Endometrial microvascular endothelial cells (primary cell): ENCODE measurements around the gene DBNL. TPM values are rescaled to one million over a fixed set of nuclear protein-coding genes. Genes with fewer than 3 reads are reported as not detected.

Experiments used
- in situ Hi-C: cut with HindIII; loops from 2 replicates; pipeline ENCODE4 v1.10.0; 2017; ENCODE audit warnings: low sequenced_read_pairs, low pct_unique_long_range_greater_than_20kb; ENCODE audit errors: inconsistent ontology term
- total RNA-seq: library from RNA; depleted of rRNA; stranded (reverse); fragments of >200 nt; gene quantifications from one replicate; pipeline ENCODE4 v1.2.3, GENCODE V29; 2015; ENCODE audit errors: inconsistent ontology term

Gene DBNL
- total RNA-seq, 1 donor from 2014 or later: 199 TPM

DNA sequence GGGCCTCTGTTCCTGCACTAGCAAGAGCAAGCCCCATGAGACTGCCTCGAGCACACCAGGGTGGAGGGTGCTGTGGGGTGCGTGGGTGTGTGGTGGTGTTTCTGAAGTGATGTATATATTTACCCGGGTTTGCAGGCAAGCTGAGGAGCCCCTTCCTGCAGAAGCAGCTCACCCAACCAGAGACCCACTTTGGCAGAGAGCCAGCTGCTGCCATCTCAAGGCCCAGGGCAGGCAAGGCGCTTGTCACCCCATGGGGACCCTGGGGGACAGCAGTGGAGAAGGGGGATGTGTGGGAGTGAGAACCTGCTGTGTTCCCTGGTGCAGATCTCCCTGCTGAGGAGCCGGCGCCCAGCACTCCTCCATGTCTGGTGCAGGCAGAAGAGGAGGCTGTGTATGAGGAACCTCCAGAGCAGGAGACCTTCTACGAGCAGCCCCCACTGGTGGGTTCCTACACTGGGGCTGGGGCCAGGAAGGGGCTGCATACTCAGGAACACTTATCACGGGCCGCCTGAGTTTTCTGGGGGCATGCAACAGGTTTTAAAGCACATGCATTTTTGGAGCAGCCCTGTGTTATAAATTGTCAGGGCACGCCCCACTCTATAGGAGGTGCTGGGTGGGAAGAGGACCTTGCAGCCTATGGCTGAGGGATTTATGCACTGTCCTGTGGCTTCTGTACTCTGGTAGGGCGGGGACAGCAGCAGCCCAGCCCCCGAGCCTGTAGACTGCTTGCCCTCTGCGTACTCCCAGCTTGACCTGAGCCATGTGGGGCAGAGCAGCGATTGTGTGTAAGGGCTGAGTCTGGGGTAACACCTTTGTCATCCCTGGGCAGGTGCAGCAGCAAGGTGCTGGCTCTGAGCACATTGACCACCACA, 15.0 kb downstream of the DBNL start:
- in situ Hi-C loops: no loop called here

DNA sequence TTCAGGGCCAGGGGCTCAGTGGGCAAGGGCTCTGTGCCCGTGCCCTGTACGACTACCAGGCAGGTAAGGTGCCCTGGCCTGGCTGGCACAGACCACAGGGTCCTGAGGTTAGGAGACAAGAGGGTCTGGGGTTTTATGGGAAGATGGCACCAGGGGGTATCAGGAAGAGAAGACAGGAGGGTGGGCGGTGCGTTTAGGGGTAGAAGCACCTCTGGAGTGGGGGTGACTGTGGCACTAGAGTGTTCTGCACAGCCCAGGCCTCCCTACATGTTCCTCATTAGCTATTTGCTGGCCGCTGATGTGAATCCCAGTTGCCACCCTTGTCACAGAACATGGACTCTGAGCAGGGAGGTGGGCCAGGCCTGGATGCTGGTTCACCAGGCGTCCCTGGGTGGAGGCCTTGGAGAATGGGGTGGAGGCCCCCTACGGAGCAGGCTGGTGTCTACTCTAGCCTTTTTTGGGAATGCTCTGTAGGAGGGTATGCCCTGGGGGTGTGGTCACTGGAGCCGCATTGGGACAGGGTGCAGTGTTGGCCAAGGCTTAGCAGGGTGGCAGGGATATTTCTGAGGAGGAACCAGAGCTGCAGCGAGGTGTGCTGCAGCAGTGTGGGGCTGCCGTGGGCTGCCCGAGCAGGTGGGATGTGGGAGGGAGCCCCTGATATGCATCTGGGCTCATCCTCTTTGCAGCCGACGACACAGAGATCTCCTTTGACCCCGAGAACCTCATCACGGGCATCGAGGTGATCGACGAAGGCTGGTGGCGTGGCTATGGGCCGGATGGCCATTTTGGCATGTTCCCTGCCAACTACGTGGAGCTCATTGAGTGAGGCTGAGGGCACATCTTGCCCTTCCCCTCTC, 15.8 kb downstream of the DBNL start:
- in situ Hi-C loops: no loop called here

DNA sequence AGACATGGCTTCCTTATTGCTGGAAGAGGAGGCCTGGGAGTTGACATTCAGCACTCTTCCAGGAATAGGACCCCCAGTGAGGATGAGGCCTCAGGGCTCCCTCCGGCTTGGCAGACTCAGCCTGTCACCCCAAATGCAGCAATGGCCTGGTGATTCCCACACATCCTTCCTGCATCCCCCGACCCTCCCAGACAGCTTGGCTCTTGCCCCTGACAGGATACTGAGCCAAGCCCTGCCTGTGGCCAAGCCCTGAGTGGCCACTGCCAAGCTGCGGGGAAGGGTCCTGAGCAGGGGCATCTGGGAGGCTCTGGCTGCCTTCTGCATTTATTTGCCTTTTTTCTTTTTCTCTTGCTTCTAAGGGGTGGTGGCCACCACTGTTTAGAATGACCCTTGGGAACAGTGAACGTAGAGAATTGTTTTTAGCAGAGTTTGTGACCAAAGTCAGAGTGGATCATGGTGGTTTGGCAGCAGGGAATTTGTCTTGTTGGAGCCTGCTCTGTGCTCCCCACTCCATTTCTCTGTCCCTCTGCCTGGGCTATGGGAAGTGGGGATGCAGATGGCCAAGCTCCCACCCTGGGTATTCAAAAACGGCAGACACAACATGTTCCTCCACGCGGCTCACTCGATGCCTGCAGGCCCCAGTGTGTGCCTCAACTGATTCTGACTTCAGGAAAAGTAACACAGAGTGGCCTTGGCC, 16.6 kb downstream of the DBNL start:
- in situ Hi-C loops: no loop called here

DNA sequence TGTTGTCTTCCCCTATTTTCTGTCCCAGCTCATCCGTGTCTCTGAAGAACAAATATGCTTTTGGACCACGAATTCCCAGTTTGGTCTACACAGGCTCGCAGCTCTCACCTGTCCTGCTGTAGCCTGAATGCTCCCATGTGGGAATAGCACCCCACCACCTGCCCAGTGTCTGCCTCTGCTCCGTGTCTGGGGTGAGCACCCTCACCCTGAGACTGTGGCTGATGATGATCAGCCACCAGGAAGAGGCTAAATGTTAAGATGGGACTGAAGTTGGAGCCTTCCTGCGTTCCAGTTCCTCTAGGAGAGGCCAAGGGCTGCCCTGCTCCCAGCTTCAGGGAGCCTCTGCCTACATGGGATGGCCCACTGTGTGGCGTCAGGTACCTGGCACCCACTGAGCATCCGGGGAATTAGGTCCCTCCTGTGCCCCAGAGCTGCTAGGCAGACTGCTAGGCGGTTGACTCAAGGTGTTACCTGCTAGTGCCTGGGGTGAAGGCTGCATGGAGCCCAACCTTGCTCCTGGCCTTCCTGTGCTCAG, 17.2 kb downstream of the DBNL start:
- in situ Hi-C loops: no loop called here

DNA sequence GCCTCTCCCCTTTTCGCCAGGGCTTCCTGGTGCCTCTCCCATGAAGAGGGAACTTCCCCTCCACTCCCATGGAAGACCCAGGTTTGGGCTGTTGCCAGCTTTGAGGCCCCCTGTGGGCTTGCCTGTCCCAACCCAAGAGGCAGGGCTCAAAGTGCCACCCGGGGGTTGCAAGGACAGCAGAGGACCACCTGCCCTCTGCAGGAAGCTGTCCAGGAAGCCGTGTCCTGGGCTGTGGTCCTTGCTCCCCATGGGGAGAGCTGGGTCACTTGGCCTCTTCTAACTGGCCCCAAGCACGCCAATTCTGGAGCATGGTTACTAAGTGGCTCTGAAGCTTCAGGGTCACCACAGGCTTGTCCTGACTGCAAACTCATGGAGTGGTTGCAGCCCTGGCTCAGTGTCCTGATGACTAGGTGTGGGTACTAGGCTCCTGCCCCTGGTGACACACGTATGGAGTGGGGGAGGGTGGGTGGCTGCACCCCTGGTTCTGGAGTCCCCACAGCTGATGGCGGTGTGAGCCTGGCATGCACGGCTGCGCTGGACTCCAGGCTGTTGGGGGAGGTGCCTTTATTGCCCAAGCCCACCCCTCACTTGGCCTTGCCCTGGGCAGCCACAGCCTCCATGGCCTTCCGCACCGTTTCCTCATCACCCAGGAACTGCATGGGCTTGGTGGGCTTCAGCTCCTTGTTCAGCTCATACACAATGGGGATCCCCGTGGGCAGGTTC, 17.8 kb downstream of the DBNL start:
- in situ Hi-C loops: no loop called here

DNA sequence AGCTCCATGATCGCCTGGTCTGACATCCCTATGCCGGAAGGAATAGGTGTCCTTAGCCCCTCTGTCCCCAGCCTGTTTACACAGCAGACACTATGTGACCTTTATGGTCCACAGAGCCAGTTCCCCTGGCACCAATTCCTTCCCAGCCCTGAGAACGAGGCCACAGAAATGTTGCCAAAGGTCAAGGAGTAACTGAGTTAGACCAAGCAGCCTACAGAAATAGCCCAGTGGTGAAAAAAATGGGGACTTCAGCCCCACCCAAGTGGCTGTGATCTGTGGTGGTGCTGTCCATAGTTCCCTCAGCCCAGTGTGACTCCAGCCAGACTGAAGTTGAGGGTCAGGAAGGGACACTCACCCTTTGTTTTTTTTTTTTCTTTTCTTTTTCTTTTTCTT, 18.4 kb downstream of the DBNL start:
- in situ Hi-C loops: no loop called here

DNA sequence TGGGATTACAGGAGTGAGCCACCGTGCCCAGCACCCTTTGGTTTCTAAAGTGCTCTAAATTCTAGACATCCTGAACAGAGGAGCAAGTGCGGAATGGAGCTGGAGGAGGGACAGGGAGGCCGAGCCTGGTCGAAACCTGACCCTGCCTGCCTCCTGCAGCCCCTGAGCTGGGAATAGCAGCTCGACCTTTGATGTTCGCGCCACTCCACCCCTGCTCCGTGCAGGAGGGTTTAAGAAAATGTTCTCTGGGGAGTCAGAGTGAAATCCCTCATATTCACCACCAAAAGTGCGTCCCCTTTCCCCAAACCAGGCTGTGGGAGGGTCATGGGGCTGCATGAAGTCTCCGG, 19.0 kb downstream of the DBNL start:
- in situ Hi-C loops: no loop called here

DNA sequence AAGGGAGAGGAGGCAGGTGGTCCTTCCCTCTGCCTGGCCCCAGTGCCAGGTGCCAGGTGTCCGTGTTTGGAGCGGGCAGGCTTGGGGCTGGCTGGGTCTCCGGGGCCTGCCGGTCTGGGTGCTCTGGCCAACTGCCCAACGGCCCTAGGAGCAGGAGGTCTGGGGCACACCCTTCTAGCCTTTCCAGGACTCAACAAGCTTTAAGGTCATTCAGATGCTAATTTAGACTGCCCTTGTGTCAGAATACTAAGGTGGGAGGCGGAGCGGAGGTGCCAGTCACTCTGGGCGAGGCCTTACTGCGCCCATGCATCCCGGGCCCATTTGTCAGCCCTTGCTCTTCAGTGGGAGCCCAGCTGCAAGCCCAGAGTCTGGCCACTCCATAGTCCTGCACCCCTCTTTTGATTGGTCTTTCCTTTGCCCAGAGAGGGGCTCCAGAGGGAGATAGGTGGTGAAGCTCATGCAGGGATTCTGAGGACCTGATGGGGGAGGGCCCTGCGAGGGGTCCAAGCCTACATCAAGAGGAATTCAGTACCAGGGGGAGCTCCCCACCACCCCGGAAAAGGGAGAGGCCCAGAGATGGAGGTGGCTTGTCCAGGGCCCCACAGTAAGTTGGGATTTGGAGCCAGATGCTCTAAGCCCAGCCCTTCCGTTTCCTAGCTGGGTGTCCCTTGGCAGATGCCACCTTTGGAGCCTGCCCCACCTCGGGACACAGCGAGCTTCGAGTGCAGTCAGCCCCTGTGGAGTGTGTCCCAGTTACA, 19.6 kb downstream of the DBNL start:
- in situ Hi-C loops: no loop called here

DNA sequence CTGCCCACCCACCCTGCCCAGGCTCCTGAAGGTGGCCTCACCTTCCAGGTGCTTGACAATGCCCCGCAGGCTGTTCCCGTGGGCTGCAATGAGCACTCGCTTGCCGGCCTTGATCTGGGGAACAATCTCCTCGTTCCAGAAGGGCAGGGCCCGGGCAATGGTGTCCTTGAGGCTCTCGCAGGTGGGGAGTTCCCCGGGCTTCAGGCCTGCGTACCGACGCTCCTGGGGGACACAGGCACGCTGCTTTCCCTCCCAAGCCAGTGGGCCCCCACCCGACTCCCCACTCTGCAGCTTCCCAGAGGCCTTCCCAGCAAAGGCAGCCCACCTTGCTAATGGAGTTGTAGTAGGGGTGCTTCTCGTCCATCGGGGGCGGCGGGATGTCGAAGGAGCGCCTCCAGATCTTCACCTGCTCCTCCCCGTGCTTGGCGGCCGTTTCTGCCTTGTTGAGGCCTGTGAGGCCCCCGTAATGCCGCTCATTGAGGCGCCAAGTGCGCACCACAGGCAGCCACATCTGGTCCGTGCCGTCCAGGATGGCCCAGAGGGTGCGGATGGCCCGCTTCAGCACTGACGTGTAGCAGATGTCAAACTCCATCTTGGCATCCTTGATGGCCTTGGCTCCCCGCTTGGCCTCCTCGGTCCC, 20.4 kb downstream of the DBNL start:
- in situ Hi-C loops: no loop called here

DNA sequence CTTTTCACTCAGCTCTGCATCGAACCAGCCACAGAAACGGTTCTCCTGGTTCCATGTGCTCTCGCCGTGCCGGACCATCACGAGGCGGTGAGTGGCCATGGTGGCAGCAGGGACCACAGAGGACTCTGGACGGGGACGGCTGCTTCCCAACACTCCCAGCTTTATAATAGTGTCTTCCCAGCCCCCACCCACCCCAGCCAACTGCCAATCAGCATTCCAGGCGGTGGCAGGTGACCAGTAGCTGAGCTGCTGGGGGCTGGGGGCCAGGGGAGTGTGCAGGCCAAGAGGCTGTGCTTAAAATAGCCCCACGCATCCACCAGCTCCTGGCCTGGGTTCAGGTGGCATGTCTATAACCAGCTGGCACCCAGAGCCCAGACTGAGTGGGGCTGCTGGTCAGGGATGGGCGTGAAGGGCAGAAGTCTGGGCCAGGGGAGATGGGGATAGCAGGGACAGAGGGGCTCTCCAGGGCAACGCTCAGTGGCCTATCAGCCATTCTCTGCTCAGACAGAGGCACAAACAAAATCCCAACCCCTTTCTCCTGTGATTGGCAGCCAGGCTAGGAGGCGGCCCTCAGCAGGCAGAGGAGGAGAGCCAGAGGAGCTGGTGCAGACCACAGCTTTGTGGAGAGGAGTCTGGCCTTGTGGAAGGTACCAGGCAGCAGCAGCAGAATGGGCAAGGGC, 21.1 kb downstream of the DBNL start, which contains the start of gene PGAM2:
Gene PGAM2, minus strand, starts transcription at position 137 of the 680 bp plus-strand sequence. Its CDS starts 38 bp downstream, at position 99.
- in situ Hi-C loops: no loop called here

DNA sequence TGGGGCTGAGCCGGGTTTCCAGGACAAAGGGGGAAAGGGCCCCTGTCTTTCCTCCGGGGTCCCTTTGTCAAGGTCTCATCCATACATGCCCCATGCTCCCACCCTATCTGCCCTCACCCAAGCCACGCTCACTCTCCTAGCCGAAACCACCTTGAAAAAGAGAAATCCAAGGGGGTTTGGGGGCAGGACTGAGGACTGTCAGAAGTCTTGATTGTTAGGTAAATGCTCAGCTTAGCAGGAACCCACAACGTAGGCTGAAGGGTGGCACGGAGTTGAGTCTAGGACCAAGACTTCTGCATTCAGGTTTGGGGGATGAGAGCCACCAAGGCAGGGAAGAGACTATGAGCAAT, 21.6 kb downstream of the DBNL start:
- in situ Hi-C loops: no loop called here

DNA sequence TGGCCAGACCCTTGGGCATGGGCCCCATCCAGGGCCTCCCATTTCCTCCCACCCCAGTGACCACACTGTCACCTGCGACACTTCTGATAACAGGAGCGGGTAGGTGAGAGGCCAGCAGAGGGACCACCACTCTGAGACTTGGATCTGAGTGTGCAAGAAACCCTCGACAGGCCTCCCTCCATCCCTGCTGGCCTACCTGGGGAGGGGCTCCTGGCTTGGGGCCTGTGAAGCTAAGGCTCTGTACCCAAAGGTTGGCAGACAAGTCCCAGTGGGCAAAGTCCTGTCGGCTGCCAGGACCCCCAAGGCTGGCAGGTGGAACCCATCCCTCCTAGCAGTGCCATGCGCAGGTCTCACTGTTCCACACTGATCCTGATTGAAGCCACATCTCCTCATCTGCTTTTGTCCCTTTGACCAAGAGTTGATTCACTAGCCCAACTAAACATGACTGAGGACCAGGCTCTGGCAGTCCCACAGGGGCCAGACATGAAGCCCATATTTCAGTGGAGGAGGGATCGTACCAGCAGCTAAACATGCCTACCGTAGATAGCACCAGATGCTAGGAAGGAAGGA, 22.1 kb downstream of the DBNL start:
- in situ Hi-C loops: no loop called here

DNA sequence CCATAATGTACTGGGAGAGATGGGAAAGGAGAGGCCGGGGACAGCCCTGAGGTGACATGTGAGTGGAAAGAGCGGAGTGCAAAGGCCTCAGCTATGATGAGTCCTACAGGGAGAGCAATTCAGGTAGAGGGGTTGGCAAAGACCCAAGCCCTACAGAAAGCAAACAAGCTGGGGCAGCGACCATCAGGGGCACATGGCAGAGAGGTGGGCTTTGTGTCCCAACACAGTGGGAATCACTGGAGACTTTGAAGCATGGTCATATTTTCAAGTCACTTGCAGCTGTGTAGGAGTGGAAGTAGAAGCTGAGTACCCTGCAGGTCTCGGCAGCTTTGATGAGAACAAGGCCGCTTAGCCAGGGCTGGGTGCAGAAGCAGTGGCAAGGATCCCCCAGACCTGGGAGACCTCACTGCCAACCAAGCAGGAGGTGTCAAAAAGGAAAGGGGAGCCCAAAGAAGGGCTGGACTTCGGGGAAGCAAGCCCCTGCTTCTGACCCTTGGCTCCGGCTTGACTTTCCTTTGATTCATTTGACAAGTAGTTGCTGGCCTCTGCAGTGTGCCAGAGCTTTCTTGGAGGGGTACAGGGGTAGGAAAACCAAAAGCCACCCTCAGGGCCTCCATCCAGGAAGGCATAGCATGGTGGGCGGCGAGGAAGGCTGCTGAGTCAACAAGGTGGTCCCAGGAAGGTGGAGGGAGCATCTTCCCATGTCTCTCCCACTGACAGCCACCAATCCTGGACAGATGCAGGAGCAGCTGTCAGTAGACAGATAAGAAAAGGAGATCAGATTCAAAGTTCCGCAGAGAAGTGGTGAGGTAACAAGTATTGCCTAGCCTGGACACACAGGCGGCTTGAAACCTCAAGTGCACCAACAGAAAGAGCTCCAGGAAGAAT, 22.8 kb downstream of the DBNL start:
- in situ Hi-C loops: no loop called here

DNA sequence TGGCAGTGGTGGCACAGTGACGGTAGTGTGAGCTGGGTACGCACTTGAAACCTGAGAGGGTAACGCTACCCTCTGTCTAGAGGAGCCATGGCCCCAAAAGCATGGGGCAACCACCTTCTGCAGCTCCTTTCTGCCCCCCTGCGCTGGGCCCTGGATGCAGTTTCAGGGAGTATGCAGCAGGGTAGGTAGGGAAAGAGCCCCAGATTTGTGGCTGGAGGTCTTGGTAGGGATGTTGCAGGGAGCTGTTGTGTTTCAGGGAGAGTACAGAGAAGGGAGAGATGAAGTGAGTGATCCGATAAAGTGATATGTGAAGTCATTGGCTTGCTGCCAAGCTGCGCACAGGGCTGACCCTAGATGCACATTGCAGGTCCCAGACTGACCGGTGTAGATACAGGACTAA, 23.6 kb downstream of the DBNL start:
- in situ Hi-C loops: no loop called here

DNA sequence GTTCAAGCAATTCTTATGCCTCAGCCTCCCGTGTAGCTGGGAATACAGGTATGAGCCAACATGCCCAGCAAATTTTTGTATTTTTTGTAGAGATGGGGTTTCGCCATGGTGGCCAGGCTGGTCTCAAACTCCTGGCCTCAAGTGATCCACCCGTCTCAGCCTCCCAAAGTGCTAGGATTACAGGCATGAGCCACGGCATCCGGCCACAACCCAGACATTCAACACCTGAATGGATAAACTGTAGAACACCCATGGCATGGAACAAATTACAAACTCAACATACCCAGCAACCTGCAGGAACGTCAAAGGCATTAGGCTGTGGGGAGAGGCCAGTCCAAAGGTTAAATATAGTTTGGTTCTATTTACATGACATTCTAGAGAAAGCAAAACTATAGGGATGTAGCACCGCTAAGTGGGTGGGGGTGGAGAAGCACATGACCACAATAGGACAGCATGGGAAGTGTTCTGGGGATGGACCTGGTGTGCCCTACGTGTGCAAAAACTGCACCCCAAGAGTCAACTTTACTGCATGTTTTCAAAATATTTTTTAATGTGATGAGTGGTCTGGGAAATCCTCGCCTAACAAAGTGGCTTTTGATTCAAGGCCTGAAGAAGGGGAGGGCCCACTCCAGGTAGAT, 27.3 kb downstream of the DBNL start:
- in situ Hi-C loops: no loop called here
